RWPE1 (cell line): ENCODE data around the gene POLD3.

Experiments
- CTCF ChIA-PET: fragments of 350-600 bp; sonication (Branson Sonifier 250); formaldehyde crosslinking; extraction: SDS; loops from one replicate; lab custom pipeline; 2021; lab: Yijun Ruan, JAX
- POLR2A ChIA-PET: fragments of 400-600 bp; formaldehyde crosslinking; extraction: SDS; loops from one replicate; lab custom pipeline; 2020; ENCODE audit warnings: antibody characterized with exemption; ENCODE audit not compliant: low non-redundant PET; lab: Yijun Ruan, JAX
- DNase-seq: peaks from one replicate; pipeline ENCODE4 v3.0.0; 2012; ENCODE audit warnings: low spot score
- H3K27ac ChIP-seq: fragments of 450-650 bp; 2 replicates; pipeline ENCODE4 v1.5.1; 2017
- CTCF ChIP-seq: fragments of 450-650 bp; conservative IDR thresholded peaks from 2 replicates; pipeline ENCODE4 v1.5.1; 2017; ENCODE audit warnings: low read depth, mild to moderate bottlenecking

POLD3 gene

GRCh38 chr11:74638869-74639268 is 46.5 kb downstream of the POLD3 start:
- no peak overlapping the region for H3K27ac ChIP-seq
- CTCF ChIA-PET: no interaction called here
- DNase-seq: no peak
- TF ChIP-seq CTCF: no peak
- POLR2A ChIA-PET: no interaction called here

GRCh38 chr11:74639533-74639932 is 47.2 kb downstream of the POLD3 start:
- TF ChIP-seq CTCF: no peak
- CTCF ChIA-PET: no interaction called here
- POLR2A ChIA-PET: no interaction called here
- no peak overlapping the region for H3K27ac ChIP-seq
- no peak for DNase-seq

- H3K27ac ChIP-seq: no peak overlapping the region
- ChIA-PET CTCF (interaction anchor here (0.6 kb wide), 1 partner anchor 1247 kb away, joined by 3 read pairs; no protein-coding TSS in a partner anchor), POLR2A (no interaction called here)
- DNase-seq: no peak
- TF ChIP-seq CTCF: no peak
Measured at GRCh38 chr11:74641289-74641688, 48.9 kb downstream of the POLD3 start.

- TF ChIP-seq CTCF: no peak
- ChIA-PET CTCF (interaction anchor here (0.6 kb wide), 1 partner anchor 1246 kb away, joined by 3 read pairs; no protein-coding TSS in a partner anchor), POLR2A (no interaction called here)
- no peak for DNase-seq
- no peak overlapping the region for H3K27ac ChIP-seq
Measured at GRCh38 chr11:74641905-74642304, 49.5 kb downstream of the POLD3 start.

GRCh38 chr11:74642912-74643311 is 50.5 kb downstream of the POLD3 start:
- H3K27ac ChIP-seq: no peak overlapping the region
- ChIA-PET POLR2A (no interaction called here), CTCF (interaction anchor here (0.6 kb wide), 1 partner anchor 35 kb away, joined by 3 read pairs; no protein-coding TSS in a partner anchor)
- DNase-seq: no peak
- TF ChIP-seq CTCF: no peak

DNA sequence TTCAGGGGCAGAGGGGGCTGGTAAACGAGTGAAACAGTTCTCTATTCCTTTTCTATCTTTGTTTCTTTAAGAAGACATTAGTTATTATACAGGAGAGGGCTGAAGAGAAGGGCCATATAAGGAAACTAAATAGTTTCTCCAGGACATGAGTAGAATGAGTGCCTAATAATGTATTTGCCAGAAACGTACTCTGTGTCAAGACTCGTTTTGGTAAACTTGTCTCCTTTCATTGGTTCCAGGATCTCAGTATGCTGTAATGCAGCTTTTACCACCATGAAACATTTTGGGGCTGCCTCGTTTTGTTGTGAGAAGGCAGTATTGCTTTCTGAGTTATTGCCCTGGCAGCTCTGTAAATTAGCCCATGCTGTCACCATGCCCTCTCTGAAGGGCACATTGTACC is 51.7 kb downstream of the POLD3 start:
- CTCF ChIA-PET: interaction anchor here (0.7 kb wide), 1 partner anchor 8 kb away, joined by 3 read pairs; no protein-coding TSS in a partner anchor
- no peak overlapping the region for H3K27ac ChIP-seq
- TF ChIP-seq CTCF: no peak
- POLR2A ChIA-PET: no interaction called here
- DNase-seq: no peak
